NB4 (cell line): ENCODE data around the gene PCSK2.

Experiments used
- DNase-seq: peaks from one replicate; pipeline ENCODE4 v3.0.0; 2010; ENCODE audit warnings: low read depth
- H3K4me3 ChIP-seq: one replicate; pipeline ENCODE4 v1.5.1; 2011; ENCODE audit warnings: mild to moderate bottlenecking, low read depth, low read length, moderate library complexity
- MAX ChIP-seq: IDR thresholded peaks from 2 replicates; pipeline ENCODE4 v1.6.1; 2011; ENCODE audit warnings: low read depth, low read length
- MYC ChIP-seq: IDR thresholded peaks from 2 replicates; pipeline ENCODE4 v1.6.1; 2011; ENCODE audit warnings: low read depth, low read length
- POLR2A ChIP-seq: IDR thresholded peaks from 2 replicates; pipeline ENCODE4 v1.6.1; 2011; ENCODE audit warnings: mild to moderate bottlenecking; ENCODE audit not compliant: insufficient read length; ENCODE audit errors: extremely low read depth
- TF ChIP-seq, protein P1 (sequence below): IDR thresholded peaks from one replicate; pipeline ENCODE4 v1.5.1; 2012; ENCODE audit warnings: low read depth, low read length

Gene PCSK2

GRCh38 chr20:17457079-17457478 lies 230.2 kb downstream of the PCSK2 start:
- TF ChIP-seq MAX (no peak), MYC (no peak), POLR2A (no peak)
- TF ChIP-seq, protein P1, sequence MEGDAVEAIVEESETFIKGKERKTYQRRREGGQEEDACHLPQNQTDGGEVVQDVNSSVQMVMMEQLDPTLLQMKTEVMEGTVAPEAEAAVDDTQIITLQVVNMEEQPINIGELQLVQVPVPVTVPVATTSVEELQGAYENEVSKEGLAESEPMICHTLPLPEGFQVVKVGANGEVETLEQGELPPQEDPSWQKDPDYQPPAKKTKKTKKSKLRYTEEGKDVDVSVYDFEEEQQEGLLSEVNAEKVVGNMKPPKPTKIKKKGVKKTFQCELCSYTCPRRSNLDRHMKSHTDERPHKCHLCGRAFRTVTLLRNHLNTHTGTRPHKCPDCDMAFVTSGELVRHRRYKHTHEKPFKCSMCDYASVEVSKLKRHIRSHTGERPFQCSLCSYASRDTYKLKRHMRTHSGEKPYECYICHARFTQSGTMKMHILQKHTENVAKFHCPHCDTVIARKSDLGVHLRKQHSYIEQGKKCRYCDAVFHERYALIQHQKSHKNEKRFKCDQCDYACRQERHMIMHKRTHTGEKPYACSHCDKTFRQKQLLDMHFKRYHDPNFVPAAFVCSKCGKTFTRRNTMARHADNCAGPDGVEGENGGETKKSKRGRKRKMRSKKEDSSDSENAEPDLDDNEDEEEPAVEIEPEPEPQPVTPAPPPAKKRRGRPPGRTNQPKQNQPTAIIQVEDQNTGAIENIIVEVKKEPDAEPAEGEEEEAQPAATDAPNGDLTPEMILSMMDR: no peak
- DNase-seq: no peak
- no peak overlapping the region for H3K4me3 ChIP-seq

DNA sequence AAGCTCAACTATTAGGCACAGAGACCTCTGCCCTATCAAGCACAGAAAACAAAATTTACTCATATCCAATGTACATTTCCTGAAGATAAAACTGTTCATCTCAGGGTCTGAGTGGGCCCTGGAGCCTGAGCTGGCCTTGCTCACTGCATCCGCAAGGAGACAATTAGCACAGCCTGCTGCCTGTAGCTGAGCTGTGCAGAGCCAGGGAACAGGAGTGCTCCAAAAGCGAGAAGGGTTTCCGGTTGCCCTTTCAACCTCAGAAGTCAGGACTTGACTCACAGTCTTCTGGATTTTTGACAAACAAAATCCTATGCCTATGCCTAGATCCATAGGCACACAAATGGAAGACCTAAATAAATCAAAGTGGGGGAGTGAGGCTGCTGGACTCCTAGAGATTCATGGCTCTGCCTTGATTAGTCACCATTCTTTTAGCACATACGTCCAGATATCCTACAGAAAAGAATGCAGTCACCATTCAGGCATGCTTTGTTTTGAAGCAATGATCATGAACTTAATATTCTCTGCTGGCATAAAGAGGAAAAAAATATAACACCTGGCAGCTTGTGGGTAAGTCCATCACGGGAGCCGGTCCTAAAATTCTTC lies 230.8 kb downstream of the PCSK2 start:
- DNase-seq: no peak
- TF ChIP-seq POLR2A (no peak), MYC (no peak), MAX (no peak)
- TF ChIP-seq, protein P1: no peak
- H3K4me3 ChIP-seq: no peak overlapping the region

GRCh38 chr20:17460119-17460518 lies 233.3 kb downstream of the PCSK2 start:
- no peak overlapping the region for H3K4me3 ChIP-seq
- TF ChIP-seq, protein P1: no peak
- no peak for TF ChIP-seq MAX
- no peak for TF ChIP-seq POLR2A
- TF ChIP-seq MYC: no peak
- no peak for DNase-seq

DNA sequence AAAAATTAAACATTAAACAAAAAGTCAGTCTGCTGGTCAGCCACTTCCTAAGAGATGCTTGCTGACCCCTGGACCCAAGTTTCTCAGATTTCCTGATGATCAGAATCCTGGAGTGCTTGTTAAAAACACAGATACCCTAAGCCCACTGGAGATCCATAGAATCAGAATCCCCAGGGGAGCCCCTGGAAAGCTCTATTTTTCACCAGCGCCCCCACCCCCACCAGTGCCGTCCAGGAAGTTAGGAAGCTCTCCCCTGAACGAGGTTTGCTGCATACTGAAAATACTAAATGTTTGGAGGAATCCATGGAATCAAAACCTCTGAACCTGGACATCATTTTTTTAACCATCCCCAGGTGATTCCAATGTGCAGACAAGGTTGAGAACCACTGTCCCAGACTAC lies 235.1 kb downstream of the PCSK2 start:
- no peak for DNase-seq
- no peak for TF ChIP-seq MAX
- no peak for TF ChIP-seq POLR2A
- no peak for TF ChIP-seq MYC
- TF ChIP-seq, protein P1: no peak
- no peak overlapping the region for H3K4me3 ChIP-seq

DNA sequence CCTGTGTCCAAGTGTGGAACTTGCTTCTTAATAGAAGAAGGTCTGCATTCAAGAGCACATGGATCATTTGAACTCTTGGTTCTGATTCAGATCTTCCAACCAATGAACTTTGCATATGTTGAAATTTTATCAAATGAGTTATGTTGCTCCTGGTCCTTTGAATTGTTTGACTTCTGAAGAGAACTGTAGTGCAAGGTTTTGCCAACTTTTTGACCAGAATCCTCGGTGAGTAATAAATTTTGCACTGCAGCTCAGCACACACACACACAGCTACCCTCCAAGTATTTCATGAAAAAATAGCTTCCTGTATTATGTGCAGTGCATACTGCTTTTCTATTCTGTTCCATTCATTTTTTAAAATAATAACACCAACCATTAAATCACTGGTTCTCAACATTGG lies 236.9 kb downstream of the PCSK2 start:
- DNase-seq: no peak
- no peak overlapping the region for H3K4me3 ChIP-seq
- TF ChIP-seq, protein P1: no peak
- TF ChIP-seq MYC (no peak), MAX (no peak), POLR2A (no peak)

DNA sequence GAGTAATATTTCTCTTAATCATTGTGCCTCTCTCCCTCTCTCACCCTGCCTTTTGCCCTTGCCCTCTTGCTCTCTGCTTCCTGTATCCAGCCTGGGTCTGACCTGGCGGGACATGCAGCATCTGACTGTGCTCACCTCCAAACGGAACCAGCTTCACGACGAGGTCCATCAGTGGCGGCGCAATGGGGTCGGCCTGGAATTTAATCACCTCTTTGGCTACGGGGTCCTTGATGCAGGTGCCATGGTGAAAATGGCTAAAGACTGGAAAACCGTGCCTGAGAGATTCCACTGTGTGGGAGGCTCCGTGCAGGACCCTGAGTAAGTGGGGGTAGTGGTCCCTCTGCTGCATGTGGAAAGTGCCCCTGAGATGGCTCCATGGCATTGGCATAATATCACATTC lies 238.4 kb downstream of the PCSK2 start:
- H3K4me3 ChIP-seq: no peak overlapping the region
- TF ChIP-seq, protein P1: no peak
- TF ChIP-seq POLR2A: no peak
- TF ChIP-seq MAX: no peak
- no peak for TF ChIP-seq MYC
- DNase-seq: no peak
